ENCODE results near the gene CBARP.

The CBARP gene

DNA sequence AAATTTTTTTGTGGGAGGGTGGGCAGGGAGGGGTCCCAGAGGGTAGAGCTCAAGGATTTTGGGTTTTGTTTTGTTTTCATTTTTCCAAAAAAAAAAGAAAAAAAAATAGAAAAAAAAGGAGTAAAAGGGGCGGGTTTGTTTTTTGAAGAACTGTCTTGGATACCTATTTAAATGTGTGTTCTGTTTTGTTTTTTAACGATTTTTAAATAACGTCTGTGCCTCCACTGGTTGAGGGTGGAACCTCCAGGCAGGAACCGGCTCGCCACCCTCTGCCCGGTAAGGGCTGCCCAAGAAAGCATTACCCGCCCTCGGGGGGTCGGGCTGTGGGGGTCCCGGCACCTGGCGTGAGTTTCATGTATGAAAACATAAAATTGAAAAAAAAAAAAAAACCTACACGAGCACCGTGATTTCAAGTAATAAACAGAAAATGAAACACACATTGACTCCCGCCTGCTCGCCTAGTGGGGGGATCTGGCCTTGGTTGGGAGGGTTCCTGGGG, 21.0 kb upstream of the CBARP start:
- Histone ChIP-seq H3K4me1 (ENCODE audit: control insufficient read depth, insufficient read depth, low read length) (peaks cover 23% of the 10 kb centered on the region), H3K36me3 (ENCODE audit: control insufficient read depth in 2 of 2, insufficient read depth in 1 of 2, low read length in 2 of 2) (peaks cover 21 to 44% of the 10 kb centered on the region in 2 experiments), H3K27ac (ENCODE audit: extremely low read depth, low read depth, low read length) (peak overlapping the region; percentile 63), H3K9me3 (ENCODE audit: control insufficient read depth, insufficient read depth, low read depth, low read length) (no peaks in the 10 kb centered on the region), H3K4me3 (ENCODE audit: low read depth, low read length) (no peak overlapping the region)
- POLR2A ChIA-PET, result interaction anchor here (0.6 to 10.8 kb wide), 5 partner anchors 8 to 687 kb away, joined by 3 to 407 read pairs (median 5); partner anchors contain the start of genes CBARP and CIRBP
- CTCF ChIA-PET, result interaction anchor here (11.3 kb wide), 1 partner anchor 14 kb away, joined by 299 read pairs; no protein-coding TSS in a partner anchor
- TF ChIP-seq YY2 (tag by site-specific recombination; IDR thresholded peaks at IDR 0.05) (no peak), PRDM1 (tag by site-specific recombination; IDR thresholded peaks at IDR 0.05) (no peak), GLIS1 (tag by site-specific recombination; IDR thresholded peaks at IDR 0.05) (peak; percentile 92), ZBTB8A (tag by site-specific recombination; IDR thresholded peaks at IDR 0.05) (peak; percentile 36; the same call in 1 of the 2 replicates), ZNF837 (tag by site-specific recombination; IDR thresholded peaks at IDR 0.05) (no peak), KLF9 (tag by site-specific recombination; IDR thresholded peaks at IDR 0.05; ENCODE audit: low read depth) (no peak), ZNF175 (tag by site-specific recombination; IDR thresholded peaks at IDR 0.05) (no peak), ZNF623 (tag by site-specific recombination; IDR thresholded peaks at IDR 0.05) (no peak)
- TF ChIP-seq, protein P1, sequence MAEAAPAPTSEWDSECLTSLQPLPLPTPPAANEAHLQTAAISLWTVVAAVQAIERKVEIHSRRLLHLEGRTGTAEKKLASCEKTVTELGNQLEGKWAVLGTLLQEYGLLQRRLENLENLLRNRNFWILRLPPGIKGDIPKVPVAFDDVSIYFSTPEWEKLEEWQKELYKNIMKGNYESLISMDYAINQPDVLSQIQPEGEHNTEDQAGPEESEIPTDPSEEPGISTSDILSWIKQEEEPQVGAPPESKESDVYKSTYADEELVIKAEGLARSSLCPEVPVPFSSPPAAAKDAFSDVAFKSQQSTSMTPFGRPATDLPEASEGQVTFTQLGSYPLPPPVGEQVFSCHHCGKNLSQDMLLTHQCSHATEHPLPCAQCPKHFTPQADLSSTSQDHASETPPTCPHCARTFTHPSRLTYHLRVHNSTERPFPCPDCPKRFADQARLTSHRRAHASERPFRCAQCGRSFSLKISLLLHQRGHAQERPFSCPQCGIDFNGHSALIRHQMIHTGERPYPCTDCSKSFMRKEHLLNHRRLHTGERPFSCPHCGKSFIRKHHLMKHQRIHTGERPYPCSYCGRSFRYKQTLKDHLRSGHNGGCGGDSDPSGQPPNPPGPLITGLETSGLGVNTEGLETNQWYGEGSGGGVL (tag by site-specific recombination; IDR thresholded peaks at IDR 0.05), result peak; percentile 90; the same call in 1 of the 2 replicates
- TF ChIP-seq, protein P2, sequence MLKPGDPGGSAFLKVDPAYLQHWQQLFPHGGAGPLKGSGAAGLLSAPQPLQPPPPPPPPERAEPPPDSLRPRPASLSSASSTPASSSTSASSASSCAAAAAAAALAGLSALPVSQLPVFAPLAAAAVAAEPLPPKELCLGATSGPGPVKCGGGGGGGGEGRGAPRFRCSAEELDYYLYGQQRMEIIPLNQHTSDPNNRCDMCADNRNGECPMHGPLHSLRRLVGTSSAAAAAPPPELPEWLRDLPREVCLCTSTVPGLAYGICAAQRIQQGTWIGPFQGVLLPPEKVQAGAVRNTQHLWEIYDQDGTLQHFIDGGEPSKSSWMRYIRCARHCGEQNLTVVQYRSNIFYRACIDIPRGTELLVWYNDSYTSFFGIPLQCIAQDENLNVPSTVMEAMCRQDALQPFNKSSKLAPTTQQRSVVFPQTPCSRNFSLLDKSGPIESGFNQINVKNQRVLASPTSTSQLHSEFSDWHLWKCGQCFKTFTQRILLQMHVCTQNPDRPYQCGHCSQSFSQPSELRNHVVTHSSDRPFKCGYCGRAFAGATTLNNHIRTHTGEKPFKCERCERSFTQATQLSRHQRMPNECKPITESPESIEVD (tag by site-specific recombination; IDR thresholded peaks at IDR 0.05), result 0 out of 2 replicates have a peak, but pooled peaks have one; percentile 42
- TF ChIP-seq, protein P3, sequence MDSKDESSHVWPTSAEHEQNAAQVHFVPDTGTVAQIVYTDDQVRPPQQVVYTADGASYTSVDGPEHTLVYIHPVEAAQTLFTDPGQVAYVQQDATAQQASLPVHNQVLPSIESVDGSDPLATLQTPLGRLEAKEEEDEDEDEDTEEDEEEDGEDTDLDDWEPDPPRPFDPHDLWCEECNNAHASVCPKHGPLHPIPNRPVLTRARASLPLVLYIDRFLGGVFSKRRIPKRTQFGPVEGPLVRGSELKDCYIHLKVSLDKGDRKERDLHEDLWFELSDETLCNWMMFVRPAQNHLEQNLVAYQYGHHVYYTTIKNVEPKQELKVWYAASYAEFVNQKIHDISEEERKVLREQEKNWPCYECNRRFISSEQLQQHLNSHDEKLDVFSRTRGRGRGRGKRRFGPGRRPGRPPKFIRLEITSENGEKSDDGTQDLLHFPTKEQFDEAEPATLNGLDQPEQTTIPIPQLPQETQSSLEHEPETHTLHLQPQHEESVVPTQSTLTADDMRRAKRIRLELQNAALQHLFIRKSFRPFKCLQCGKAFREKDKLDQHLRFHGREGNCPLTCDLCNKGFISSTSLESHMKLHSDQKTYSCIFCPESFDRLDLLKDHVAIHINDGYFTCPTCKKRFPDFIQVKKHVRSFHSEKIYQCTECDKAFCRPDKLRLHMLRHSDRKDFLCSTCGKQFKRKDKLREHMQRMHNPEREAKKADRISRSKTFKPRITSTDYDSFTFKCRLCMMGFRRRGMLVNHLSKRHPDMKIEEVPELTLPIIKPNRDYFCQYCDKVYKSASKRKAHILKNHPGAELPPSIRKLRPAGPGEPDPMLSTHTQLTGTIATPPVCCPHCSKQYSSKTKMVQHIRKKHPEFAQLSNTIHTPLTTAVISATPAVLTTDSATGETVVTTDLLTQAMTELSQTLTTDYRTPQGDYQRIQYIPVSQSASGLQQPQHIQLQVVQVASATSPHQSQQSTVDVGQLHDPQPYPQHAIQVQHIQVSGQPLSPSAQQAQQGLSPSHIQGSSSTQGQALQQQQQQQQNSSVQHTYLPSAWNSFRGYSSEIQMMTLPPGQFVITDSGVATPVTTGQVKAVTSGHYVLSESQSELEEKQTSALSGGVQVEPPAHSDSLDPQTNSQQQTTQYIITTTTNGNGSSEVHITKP (tag by site-specific recombination; IDR thresholded peaks at IDR 0.05), result no peak

DNA sequence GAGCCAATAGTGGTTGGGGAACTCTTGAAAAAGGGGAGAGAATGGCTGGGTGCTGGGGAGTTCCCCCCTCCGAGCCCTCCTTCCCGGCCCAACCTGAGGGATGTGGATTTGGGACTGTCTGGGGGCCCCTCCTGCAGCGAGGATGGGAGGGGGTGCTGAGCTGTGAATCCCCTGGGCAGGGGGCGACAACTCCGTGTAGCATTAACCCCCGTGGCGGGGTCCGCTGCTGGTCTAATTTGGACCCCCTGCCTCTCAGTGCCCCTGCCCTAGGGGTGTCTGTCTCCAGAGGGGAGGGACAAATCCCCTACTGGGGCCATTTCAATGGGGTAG, 20.3 kb upstream of the CBARP start:
- Histone ChIP-seq H3K4me1 (ENCODE audit: control insufficient read depth, insufficient read depth, low read length) (peaks cover 27% of the 10 kb centered on the region), H3K27ac (ENCODE audit: extremely low read depth, low read depth, low read length) (peak overlapping the region; percentile 54), H3K36me3 (ENCODE audit: control insufficient read depth in 2 of 2, insufficient read depth in 1 of 2, low read length in 2 of 2) (peaks cover 21 to 49% of the 10 kb centered on the region in 2 experiments), H3K9me3 (ENCODE audit: control insufficient read depth, insufficient read depth, low read depth, low read length) (no peaks in the 10 kb centered on the region), H3K4me3 (ENCODE audit: low read depth, low read length) (no peak overlapping the region)
- POLR2A ChIA-PET, result interaction anchor here (0.6 to 10.8 kb wide), 4 partner anchors 8 to 688 kb away, joined by 3 to 407 read pairs (median 4); partner anchors contain the start of gene CIRBP
- CTCF ChIA-PET, result interaction anchor here (0.6 to 1.4 kb wide), 3 partner anchors 9 to 179 kb away, joined by 3 to 5 read pairs (median 3); no protein-coding TSS in a partner anchor
- TF ChIP-seq, protein P4, sequence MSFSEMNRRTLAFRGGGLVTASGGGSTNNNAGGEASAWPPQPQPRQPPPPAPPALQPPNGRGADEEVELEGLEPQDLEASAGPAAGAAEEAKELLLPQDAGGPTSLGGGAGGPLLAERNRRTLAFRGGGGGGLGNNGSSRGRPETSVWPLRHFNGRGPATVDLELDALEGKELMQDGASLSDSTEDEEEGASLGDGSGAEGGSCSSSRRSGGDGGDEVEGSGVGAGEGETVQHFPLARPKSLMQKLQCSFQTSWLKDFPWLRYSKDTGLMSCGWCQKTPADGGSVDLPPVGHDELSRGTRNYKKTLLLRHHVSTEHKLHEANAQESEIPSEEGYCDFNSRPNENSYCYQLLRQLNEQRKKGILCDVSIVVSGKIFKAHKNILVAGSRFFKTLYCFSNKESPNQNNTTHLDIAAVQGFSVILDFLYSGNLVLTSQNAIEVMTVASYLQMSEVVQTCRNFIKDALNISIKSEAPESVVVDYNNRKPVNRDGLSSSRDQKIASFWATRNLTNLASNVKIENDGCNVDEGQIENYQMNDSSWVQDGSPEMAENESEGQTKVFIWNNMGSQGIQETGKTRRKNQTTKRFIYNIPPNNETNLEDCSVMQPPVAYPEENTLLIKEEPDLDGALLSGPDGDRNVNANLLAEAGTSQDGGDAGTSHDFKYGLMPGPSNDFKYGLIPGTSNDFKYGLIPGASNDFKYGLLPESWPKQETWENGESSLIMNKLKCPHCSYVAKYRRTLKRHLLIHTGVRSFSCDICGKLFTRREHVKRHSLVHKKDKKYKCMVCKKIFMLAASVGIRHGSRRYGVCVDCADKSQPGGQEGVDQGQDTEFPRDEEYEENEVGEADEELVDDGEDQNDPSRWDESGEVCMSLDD (tag by site-specific recombination; IDR thresholded peaks at IDR 0.05), result 0 out of 2 replicates have a peak, but pooled peaks have one; percentile 31
- TF ChIP-seq SP2 (tag by site-specific recombination; IDR thresholded peaks at IDR 0.05), result peak; percentile 57
- TF ChIP-seq ZBTB48 (tag by site-specific recombination; IDR thresholded peaks at IDR 0.05), result no peak
- peak; percentile 89 for TF ChIP-seq GLIS2 (tag by site-specific recombination; IDR thresholded peaks at IDR 0.05)
- TF ChIP-seq, protein P5, sequence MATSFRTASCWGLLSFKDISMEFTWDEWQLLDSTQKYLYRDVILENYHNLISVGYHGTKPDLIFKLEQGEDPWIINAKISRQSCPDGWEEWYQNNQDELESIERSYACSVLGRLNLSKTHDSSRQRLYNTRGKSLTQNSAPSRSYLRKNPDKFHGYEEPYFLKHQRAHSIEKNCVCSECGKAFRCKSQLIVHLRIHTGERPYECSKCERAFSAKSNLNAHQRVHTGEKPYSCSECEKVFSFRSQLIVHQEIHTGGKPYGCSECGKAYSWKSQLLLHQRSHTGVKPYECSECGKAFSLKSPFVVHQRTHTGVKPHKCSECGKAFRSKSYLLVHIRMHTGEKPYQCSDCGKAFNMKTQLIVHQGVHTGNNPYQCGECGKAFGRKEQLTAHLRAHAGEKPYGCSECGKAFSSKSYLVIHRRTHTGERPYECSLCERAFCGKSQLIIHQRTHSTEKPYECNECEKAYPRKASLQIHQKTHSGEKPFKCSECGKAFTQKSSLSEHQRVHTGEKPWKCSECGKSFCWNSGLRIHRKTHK (tag by site-specific recombination; IDR thresholded peaks at IDR 0.05), result no peak
- no peak for TF ChIP-seq ZNF596 (tag by site-specific recombination; IDR thresholded peaks at IDR 0.05)
- TF ChIP-seq ZNF544 (tag by site-specific recombination; IDR thresholded peaks at IDR 0.05), result no peak
- TF ChIP-seq ZFP41 (tag by site-specific recombination; IDR thresholded peaks at IDR 0.05; ENCODE audit: borderline replicate concordance), result no peak
- TF ChIP-seq ZNF211 (tag by site-specific recombination; IDR thresholded peaks at IDR 0.05; ENCODE audit: low read depth), result no peak
- 0 out of 2 replicates have a peak, but pooled peaks have one; percentile 19 for TF ChIP-seq ZNF341 (tag by site-specific recombination; IDR thresholded peaks at IDR 0.05; ENCODE audit: low read depth)
- no peak for TF ChIP-seq KLF10 (tag by site-specific recombination; IDR thresholded peaks at IDR 0.05)
- TF ChIP-seq IKZF3 (tag by site-specific recombination; IDR thresholded peaks at IDR 0.05), result peak; percentile 66

All from HEK293 (cell line).